Kidney epithelial cell (primary cell): Measurements from ENCODE around the gene ARMC2. TPM values are rescaled to one million over a fixed set of nuclear protein-coding genes. Genes with fewer than 3 reads are reported as not detected.

Source experiments
- DNase-seq: peaks from one replicate; pipeline ENCODE4 v3.0.0-alpha.2; 2010; ENCODE audit warnings: low read depth
- H3K27me3 ChIP-seq: 2 replicates; pipeline ENCODE4 v1.6.0; 2011; ENCODE audit warnings: low read length; ENCODE audit not compliant: control insufficient read depth, insufficient read depth
- H3K36me3 ChIP-seq: 2 replicates; pipeline ENCODE4 v1.5.1; 2011; ENCODE audit warnings: low read length; ENCODE audit not compliant: control insufficient read depth, insufficient read depth
- H3K4me3 ChIP-seq: 2 replicates; pipeline ENCODE4 v1.5.1; 2011; ENCODE audit warnings: low read depth, mild to moderate bottlenecking, control low read depth, low read length
- total RNA-seq: library from RNA; depleted of rRNA; stranded (reverse); fragments of >200 nt; gene quantifications from 2 replicates; pipeline ENCODE4 v1.2.3, GENCODE V29; 2015
- TF ChIP-seq, protein P1 (sequence below): IDR thresholded peaks from 2 replicates; pipeline ENCODE4 v1.5.1; 2011; ENCODE audit warnings: mild to moderate bottlenecking, moderate library complexity, low read length, control low read depth, inconsistent platforms; ENCODE audit not compliant: insufficient read depth, poor library complexity, severe bottlenecking

Gene ARMC2
- total RNA-seq, 1 donor from 2014 or later, result 1.1 TPM

DNA sequence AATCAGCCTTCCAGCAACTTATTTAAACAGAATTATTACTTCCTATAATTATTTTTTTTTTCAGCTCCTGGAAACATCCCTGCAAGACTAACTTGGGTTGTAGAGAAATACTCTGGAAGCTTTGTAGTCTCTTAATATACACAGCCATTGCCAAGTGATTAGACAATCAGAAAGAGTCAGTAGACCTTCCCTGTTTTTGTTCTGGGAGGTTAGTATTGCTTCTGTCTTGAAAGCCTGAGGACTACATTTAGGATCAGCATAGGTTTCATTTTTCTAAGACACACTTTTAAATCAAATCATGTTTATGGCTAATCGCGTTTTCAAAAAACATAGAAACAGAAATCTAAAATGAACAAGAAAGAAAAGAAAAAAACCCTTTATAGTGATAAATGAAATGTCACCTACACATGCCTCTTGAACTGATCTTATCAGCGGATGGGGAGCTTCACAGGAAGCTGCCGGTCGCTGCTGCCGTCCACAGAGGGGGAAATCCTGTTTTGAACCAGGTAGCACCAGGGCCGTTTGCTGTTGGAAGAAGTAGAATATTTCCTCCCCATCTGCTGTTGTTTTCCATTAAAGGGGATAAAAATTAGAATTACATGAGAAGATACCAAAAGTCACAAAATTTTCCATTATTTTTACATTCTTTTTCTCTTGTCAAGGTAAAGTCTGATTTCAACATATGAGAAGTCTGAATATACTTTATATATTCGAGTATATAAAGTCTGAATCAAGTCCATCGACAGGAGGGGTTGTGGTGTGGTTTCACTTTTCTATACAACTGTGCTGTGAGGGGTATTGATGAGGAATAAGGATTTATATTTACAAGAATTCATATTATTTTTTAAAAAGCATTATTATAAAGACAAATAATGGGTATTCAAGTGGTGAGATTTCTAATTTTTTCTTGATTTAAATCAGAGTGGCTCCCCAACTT is 94.6 kb downstream of the ARMC2 start:
- TF ChIP-seq, protein P1, sequence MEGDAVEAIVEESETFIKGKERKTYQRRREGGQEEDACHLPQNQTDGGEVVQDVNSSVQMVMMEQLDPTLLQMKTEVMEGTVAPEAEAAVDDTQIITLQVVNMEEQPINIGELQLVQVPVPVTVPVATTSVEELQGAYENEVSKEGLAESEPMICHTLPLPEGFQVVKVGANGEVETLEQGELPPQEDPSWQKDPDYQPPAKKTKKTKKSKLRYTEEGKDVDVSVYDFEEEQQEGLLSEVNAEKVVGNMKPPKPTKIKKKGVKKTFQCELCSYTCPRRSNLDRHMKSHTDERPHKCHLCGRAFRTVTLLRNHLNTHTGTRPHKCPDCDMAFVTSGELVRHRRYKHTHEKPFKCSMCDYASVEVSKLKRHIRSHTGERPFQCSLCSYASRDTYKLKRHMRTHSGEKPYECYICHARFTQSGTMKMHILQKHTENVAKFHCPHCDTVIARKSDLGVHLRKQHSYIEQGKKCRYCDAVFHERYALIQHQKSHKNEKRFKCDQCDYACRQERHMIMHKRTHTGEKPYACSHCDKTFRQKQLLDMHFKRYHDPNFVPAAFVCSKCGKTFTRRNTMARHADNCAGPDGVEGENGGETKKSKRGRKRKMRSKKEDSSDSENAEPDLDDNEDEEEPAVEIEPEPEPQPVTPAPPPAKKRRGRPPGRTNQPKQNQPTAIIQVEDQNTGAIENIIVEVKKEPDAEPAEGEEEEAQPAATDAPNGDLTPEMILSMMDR, result no peak
- no peaks in the 10 kb centered on the region for H3K36me3 ChIP-seq
- H3K4me3 ChIP-seq, result no peak overlapping the region
- no peaks in the 10 kb centered on the region for H3K27me3 ChIP-seq
- no peak for DNase-seq

DNA sequence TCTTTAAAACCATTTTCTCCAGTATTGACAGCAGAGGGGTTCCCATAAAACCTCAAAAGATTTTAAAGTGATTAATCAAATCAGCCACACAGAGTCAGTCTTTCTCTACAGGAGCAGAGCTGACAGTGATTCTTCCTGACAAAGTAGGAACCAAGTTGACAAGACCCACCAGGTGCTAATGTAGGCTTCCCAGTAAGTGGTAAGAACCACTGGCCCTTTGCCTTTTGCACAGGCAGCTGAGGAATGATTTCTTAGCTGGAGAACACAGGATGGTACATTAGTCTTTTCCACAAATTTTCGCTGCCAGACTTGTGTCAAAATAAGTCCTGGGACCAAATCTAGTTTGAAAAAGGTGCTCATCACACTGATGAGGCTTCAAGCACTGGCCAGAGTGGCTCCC is 95.8 kb downstream of the ARMC2 start:
- no peak for DNase-seq
- no peak overlapping the region for H3K4me3 ChIP-seq

DNA sequence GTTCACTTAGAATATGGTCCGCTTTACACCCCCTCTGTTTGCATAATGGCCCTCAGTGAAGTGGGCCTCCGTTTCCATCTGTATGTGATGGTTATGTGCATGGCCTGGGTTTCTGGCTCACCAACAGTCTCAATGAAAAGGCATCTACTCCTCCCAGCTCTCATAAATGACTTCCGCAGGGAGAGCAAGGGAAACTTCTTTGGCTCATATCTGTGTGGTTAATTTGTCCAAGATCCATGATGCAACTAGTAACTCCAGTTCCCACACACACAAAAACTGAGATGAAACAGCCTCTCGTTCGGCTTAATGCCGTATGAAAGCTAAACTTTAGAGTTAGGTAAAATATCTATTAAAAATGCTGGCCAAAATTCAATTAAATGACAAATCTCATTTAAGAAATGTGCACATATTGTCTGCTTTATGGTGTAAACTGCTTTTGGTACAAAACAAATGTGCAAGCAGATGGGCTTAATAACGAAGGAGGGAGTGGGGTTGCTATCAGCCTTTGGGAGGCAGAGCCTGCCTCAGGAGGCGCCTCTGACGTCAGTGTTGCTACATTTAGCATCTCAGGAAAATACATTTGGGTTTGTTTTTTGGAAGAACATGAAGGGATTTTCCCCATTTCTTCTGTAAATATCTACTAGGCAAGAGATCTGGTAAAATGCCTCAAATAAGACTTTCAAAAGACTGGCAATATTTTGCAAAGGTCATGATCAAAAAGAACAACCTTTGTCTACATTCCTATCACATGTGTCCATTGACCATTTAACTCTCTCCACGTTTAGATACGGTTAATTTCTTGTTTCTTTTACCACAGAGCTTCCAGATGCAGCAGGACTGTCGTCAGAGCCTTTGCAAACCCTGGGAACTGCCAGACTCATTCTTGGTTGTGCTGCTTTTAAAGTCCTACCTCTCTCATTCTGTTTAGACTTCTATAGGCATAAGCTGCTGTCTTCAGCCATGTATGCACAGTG is 96.8 kb downstream of the ARMC2 start:
- DNase-seq, result no peak
- TF ChIP-seq, protein P1, result no peak
- H3K4me3 ChIP-seq, result no peak overlapping the region
- H3K36me3 ChIP-seq, result no peaks in the 10 kb centered on the region
- H3K27me3 ChIP-seq, result no peaks in the 10 kb centered on the region

More for the DNA sequence above, 95.8 kb downstream of the ARMC2 start:
- TF ChIP-seq, protein P1, result no peak
- Histone ChIP-seq H3K27me3 (no peaks in the 10 kb centered on the region), H3K36me3 (no peaks in the 10 kb centered on the region)

DNA sequence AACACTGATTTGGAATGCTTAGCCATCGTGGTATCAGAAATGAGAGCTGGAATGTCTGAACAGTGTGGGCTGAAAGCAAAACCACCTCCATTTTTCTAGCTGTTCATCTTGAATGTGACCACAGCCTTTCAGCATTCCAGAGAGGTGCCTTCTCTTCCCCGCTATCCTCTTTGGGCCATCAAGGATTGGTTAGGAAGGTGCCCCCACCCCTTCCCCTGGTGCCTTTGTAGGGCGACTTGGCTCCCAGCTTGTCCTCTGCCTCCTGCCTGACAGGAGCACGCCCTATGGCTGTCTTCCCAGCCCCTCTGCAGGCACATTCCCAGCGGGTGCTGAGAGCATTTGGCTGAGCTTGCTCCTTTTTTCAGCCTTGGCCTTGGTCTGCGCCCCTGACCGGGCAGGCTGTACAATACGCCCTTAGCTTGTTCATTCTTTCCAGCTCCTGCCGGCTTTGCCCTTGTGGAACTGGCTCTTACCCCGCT is 97.5 kb downstream of the ARMC2 start:
- no peak for DNase-seq
- Histone ChIP-seq H3K27me3 (no peaks in the 10 kb centered on the region), H3K4me3 (no peak overlapping the region), H3K36me3 (no peaks in the 10 kb centered on the region)
- TF ChIP-seq, protein P1, result no peak

DNA sequence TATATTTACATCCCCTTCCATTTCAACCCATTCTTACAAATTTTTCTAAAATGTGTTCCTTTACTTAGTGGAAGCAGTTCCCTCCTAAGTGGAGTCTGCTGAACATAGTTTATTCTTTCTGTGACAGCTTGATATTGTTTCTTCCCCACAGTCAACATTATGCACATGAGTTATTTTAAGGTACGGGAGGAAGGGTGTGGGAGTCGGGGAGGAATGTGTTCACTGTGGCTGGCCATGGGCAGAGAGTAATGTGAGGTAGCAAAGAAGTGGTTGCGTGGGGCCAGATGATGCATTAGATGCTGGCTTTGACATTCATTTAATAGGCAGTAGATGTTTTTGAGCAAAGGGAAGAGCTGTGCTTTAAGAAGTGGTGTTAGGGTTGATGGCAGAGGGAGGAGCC is 98.5 kb downstream of the ARMC2 start:
- Histone ChIP-seq H3K36me3 (no peaks in the 10 kb centered on the region), H3K4me3 (no peak overlapping the region)
- TF ChIP-seq, protein P1, result no peak

More for the DNA sequence above, 98.5 kb downstream of the ARMC2 start:
- DNase-seq, result no peak
- H3K27me3 ChIP-seq, result no peaks in the 10 kb centered on the region
